ENCODE measurements around the gene TRNP1. TPM values are rescaled to one million over a fixed set of nuclear protein-coding genes. Genes with fewer than 3 reads are reported as not detected.

The TRNP1 gene
- total and polyA plus RNA-seq, 2 of the 4 experiments (the other 2 are of a cell fraction) = 63.3 to 91.6 TPM

- CTCF ChIA-PET = no interaction called here
- Histone ChIP-seq H2AK9ac (replicated peaks; ENCODE audit: low read depth, low read length, poor library complexity) (no peak overlapping the region), H3K56ac (ENCODE audit: extremely low read depth, insufficient read depth, low read length) (no peak overlapping the region), H3K9ac (ENCODE audit: low read depth, low read length) (no peak overlapping the region), H3K4me2 (ENCODE audit: low read depth, low read length) (no peak overlapping the region), H2BK5ac (ENCODE audit: low read depth, low read length, poor library complexity, severe bottlenecking) (no peak overlapping the region), H3K14ac (replicated peaks; ENCODE audit: low read depth, low read length) (no peak overlapping the region), H2BK15ac (ENCODE audit: low read depth, low read length) (no peak overlapping the region), H3K36me3 (ENCODE audit: control insufficient read depth, insufficient read depth, low read length) (peaks cover 46% of the 10 kb centered on the region), H4K5ac (ENCODE audit: low read depth, low read length) (no peak overlapping the region), H3K27me3 (ENCODE audit: control insufficient read depth, insufficient read depth, low read length) (no peaks in the 10 kb centered on the region), H4K8ac (ENCODE audit: low read depth in 2 of 2, low read length in 2 of 2) (no peak overlapping the region), H3K79me1 (ENCODE audit: low read depth in 1 of 2, low read length in 2 of 2) (peaks cover 3 to 10% of the 10 kb centered on the region in 2 experiments; a peak in 2 of 4 replicates), H3K9me3 (ENCODE audit: control insufficient read depth, insufficient read depth, low read length) (no peaks in the 10 kb centered on the region), H4K91ac (ENCODE audit: insufficient read depth, low read depth, low read length) (no peak overlapping the region), H4K20me1 (ENCODE audit: insufficient read depth, low read length) (no peaks in the 10 kb centered on the region; the same call in 1 of the 2 replicates), H3K4me1 (ENCODE audit: control insufficient read depth, insufficient read depth, low read length) (no peaks in the 10 kb centered on the region), H3K4ac (ENCODE audit: low read depth, low read length) (no peak overlapping the region), H2AK5ac (ENCODE audit: low read depth, low read length) (no peak overlapping the region), H2BK120ac (ENCODE audit: low read depth, low read length) (no peak overlapping the region), H2BK20ac (ENCODE audit: low read depth, low read length) (no peak overlapping the region), H2AFZ (replicated peaks; ENCODE audit: low read length, poor library complexity) (no peak overlapping the region), H3K4me3 (ENCODE audit: insufficient read depth, low read depth, low read length) (no peak overlapping the region), H3K9me1 (ENCODE audit: insufficient read depth, low read length) (0 out of 2 replicates have a peak, but pooled peaks cover 7% of the 10 kb centered on the region), H3K18ac (ENCODE audit: low read depth, low read length) (no peak overlapping the region), H3K27ac (ENCODE audit: insufficient read depth, low read length) (no peak overlapping the region), H3K23ac (ENCODE audit: low read depth, low read length) (no peak overlapping the region)
- WGBS, 2 experiments (ENCODE audit: extremely low coverage in 2 of 2, insufficient read length in 1 of 2) = no CpG with 5 or more reads among the region's 4 CpGs
- BruUV-seq (replicated peaks) = TSS peak; percentile 84
- ATAC-seq (ENCODE audit: low read depth) (no peak), DNase-seq (no peak)
- in situ Hi-C loops (cut with MboI; ENCODE audit: low sequenced_read_pairs) (no loop called here), intact Hi-C loops (cut with micrococcal nuclease) (no loop called here), dilution Hi-C loops (cut with HindIII; ENCODE audit: low sequenced_read_pairs, unreplicated experiment) (no loop called here)
- TF ChIP-seq, protein P1, sequence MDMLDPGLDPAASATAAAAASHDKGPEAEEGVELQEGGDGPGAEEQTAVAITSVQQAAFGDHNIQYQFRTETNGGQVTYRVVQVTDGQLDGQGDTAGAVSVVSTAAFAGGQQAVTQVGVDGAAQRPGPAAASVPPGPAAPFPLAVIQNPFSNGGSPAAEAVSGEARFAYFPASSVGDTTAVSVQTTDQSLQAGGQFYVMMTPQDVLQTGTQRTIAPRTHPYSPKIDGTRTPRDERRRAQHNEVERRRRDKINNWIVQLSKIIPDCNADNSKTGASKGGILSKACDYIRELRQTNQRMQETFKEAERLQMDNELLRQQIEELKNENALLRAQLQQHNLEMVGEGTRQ (IDR thresholded peaks at IDR 0.05; ENCODE audit: low read depth, low read length) = no peak
- TF ChIP-seq MAZ (IDR thresholded peaks at IDR 0.05; ENCODE audit: borderline replicate concordance, low read depth, low read length) (no peak), RAD21 (IDR thresholded peaks at IDR 0.05; ENCODE audit: low read length) (no peak), MAFK (IDR thresholded peaks at IDR 0.05; ENCODE audit: low read depth, low read length) (no peak), SMC3 (IDR thresholded peaks at IDR 0.05; ENCODE audit: low read depth, low read length) (no peak), BHLHE40 (IDR thresholded peaks at IDR 0.05; ENCODE audit: low read depth, low read length) (no peak), CEBPB (IDR thresholded peaks at IDR 0.05; ENCODE audit: low read depth, low read length) (no peak), POLR2A (IDR thresholded peaks at IDR 0.05; ENCODE audit: low read depth, low read length) (no peak), RCOR1 (IDR thresholded peaks at IDR 0.05; ENCODE audit: insufficient replicate concordance, low read length) (no peak), CHD1 (IDR thresholded peaks at IDR 0.05; ENCODE audit: low read depth, low read length) (no peak), FOS (IDR thresholded peaks at IDR 0.05; ENCODE audit: low read depth, low read length) (no peak), CTCF (conservative IDR thresholded peaks at IDR 0.05; ENCODE audit: low read depth, low read length) (no peak), RFX5 (IDR thresholded peaks at IDR 0.05; ENCODE audit: low read depth, low read length) (no peak)
- POLR2A ChIA-PET (ENCODE audit: unreplicated experiment) = no interaction called here
These were observed 47.2 kb upstream of the TRNP1 start for GRCh38 chr1:26946270-26946669.
